Measurements from ENCODE around the gene WDR70.

WDR70 gene

DNA sequence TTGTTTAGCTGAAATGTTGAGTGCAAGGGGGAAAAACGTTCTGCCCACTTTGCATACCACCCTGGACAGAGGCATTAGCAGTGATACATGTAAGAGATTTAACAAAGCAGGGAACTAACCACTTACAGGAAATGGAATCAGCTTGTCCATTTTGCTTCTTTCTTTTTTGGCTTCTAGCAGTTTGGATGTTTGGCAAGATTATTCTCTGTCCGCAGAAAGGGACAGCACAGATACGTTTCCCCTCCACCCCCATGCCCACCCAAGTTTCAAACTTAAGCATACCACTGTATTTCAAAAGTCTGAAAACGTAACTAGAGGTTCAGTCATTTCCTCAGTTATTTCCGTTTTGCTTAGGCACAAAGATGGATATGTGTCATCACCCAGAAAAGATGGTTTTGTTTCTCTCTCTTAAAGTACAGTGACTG, 342.3 kb downstream of the WDR70 start:
- no peak for DNase-seq (ENCODE audit: low read depth, low spot score)

DNA sequence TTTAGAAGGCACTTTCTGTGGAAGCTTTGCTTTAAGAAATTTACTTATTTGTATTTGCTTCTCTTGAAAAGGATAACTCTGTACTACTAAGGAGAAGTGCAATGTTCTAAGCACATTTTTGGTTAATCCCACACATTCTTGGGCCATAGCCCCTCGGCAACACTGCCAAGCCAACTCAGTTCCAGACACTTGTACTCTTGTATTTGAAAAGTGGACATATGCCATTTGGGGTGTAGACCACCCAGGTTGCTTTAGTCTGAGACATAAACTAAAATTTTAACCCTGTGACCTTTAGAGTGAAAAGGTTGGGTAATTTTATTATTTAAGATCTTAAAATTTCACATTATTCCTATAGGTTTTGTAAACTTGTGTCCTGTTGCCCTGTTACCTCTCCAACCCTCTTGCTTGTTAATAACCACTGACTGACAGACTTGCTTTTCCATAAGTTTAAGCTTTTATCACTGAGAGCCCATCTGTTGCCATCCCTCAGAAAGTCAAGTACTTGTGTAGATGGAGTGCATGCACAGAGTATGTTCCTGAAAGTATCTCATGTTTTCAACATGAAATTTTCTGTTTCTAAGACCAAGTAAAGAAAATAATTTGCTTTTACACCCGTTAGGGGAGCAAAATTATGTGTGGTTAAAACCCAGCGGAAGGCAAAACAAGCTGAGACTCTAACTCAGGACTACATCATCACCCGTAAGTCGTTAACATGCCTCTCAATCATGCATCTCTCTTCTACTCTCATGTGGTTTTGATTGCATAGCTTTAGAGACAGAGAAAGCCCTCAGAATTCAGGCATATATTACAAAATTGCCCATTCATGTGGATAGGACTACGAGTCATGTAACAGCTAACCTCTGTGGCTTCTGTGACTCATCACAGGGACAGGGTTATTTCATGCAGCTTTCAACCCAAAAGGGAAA, 343.4 kb downstream of the WDR70 start:
- DNase-seq (ENCODE audit: low read depth, low spot score), result no peak

DNA sequence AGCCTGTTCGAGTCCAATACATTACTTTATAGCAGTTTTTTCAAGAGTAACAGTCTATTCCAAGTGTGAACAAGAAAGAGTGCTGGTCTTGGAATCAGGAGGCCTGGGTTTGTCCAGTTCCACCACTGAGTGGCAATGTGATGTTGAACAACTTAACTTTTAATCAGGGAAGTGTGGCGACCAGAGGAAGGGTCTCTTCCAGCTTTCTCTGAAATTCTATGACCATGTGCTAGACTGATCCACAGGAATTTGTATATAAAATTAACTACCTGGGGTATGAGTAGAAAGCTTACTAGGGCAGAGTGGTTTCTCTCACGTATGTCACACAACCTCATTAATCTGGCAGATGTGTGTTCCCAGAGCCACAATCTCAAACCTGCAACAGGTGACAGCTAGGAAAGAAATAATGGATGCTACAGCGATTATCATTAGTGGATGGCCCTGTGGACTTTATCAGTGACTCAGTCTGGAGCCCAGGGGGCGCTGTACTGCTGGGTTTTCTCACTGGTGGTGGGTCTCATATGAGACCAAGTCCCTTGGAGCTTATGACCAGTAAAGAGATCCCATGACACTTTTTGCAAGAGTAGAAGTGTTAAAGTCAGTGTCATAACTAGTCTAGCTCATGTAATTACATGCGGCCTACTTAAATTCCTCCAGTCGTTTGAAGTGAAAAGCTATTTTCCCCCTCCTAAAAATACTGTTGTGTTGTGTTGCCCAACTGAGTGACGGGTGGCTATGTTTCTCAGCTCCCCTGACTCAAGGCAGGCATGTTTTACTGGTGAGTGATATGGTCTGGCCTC, 344.2 kb downstream of the WDR70 start:
- DNase-seq (ENCODE audit: low read depth, low spot score), result no peak

DNA sequence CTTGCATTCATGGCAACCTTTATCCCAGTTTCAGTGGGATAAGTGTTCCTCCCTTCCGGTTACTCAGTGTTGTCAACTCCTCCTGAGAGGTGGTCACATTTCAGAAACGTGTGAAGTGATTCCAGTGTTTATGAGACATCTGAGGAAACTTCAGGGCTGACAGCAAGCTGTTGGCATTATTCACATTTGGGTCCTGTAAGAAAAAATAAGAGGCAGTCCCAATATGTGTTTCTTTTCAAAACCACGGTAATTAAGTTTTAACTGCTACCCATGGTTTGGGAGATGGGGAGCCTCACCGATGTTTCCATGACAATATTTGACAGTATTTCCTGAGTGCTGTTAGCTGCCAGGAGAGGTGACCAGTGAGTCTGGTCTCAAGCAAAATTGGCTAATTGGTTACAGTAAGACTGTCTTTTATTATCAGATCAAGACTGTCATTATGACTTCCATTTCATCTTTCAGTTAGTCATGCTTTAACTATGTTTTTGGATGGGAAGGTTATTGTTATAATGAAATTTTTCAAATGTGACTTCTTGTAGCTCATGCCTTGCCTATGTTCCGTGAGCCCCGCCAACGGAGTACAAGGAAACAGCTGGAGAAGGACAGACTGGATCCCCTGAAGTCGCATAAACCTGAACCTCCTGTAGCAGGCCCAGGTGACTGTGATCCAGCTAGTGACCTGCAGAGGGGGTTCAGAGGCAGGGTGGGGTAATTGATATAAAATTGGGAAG, 345.4 kb downstream of the WDR70 start:
- no peak for DNase-seq (ENCODE audit: low read depth, low spot score)

DNA sequence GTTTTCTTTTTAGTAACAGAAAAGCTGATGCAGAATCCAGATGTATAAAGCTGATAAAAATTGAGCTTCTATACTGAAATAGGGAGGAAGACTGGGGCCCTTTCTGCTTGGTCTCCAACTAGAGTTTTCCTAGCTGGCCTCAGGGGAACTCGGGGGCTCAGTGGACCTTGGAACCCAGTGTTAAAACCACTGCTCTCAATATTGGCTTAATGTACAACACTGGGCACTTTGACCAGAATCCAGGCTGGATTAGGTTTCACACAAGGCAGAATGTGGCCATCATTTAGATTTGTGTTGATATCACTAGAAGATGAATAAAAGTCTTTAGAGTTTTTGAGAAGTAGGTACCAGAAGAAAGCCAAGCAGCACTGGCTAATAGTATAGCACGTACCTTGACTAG, 346.1 kb downstream of the WDR70 start:
- DNase-seq (ENCODE audit: low read depth, low spot score), result no peak

DNA sequence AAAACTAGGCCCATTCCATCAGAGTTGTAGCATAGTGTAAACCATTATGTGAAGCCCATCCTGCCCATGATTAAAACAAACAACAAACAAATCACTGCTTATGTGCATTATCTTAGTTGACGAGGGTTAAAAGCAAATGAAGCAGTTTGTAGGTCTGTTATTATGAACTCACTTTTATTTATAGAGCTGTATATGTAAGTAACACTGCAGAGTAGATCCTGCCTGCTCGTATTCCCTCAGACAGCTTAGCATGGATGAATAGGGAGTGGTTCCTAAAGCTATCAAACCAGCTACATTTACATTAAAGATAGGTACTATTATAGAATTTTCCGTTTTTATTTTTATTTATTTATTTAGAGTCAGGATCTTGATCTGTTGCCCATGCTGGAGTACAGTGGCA, 348.1 kb downstream of the WDR70 start:
- DNase-seq (ENCODE audit: low read depth, low spot score), result no peak

DNA sequence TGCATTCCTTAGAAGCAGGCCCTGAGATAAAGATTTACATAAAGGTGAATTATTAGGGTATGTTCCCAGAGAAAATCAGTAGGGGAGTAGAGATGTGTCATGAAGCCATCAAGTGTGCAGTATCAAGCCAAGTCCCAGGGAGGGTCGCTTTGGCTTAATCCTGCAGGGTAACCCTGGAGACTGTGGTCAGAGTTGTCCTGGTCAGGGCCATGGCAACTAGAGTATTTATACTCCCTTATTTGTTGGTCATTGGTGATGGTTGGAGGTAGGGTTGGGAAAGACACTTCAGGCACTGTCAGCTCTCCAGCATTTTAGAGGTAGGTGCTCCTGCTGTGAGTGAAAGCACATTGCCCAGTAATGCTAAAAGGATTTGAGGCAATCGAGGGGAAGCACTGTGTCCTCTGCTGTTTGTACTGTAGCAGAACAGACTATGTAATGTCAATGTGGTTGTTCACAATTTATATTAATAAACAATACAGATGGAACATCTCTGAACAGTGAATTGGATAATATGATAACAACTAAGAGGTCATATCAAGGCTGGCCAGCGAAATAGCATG, 351.9 kb downstream of the WDR70 start:
- no peak for DNase-seq (ENCODE audit: low read depth, low spot score)

DNA sequence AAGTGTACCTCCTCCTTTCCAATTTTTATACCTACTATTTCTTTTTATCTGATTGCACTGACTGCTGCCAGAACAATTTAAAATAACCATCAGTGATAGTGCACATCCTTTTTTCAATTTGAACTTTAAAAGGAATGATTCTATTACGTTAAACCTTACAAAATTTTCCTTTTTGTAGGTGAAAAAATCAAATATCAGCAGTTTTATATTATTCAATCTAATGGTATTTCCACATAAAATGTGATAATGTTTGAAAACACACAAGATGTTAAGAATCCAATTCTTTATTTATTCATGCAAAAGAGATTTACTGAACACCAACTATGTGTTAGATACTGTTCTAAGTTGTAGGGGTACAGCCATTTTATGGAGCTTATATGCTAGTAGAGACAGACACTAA, 355.0 kb downstream of the WDR70 start:
- no peak for DNase-seq (ENCODE audit: low read depth, low spot score)

DNA sequence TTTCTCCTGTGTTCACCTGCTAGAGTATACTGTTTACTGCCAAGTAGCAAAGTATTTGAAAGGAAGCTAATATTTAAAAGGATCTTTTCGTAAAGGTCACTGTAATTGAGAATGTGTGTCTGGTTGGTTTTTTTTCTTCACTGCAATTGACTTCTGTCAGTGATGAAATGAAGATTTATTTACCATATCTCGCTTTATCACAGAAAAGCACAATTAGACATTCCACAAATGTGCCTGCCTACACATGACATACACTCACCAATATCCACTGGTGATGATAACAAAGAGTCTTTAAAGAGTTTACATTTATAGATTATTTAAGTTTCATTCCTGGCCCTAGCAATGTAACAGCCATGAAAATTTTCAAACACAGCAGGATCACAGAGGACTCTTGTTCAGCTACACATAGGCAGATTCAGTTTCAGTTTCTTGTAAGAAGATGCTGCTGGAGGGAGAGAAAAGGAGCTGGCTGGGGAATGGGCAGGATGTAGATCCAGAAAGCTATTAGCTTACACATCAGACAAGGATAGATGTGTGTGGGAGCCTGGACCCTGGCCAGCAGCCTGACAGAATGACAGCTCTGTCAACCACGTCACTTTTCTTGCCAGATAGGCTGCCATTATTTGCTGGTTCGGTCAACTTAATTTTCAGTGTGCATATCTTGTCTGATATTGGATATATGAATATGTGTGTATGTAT, 356.7 kb downstream of the WDR70 start:
- no peak for DNase-seq (ENCODE audit: low read depth, low spot score)

DNA sequence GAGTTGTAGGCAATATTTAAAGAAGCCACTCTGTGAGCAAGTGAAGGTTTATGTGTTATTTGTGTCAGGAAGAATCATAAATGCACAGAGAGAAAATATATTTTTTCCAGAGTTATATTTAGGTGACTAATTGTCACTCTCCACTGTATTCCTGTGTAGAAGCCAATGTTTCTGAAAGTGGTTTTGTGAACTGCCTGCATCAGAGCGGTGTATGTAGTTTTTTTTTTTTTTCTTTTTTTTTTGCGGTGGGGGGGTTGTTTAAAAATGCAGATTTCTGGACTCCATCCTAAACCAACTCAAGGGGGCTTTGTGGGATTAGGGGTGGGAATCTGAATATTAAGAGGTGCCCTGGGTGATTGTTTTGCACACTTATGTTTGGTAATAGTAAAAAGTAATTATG, 357.3 kb downstream of the WDR70 start:
- no peak for DNase-seq (ENCODE audit: low read depth, low spot score)

DNA sequence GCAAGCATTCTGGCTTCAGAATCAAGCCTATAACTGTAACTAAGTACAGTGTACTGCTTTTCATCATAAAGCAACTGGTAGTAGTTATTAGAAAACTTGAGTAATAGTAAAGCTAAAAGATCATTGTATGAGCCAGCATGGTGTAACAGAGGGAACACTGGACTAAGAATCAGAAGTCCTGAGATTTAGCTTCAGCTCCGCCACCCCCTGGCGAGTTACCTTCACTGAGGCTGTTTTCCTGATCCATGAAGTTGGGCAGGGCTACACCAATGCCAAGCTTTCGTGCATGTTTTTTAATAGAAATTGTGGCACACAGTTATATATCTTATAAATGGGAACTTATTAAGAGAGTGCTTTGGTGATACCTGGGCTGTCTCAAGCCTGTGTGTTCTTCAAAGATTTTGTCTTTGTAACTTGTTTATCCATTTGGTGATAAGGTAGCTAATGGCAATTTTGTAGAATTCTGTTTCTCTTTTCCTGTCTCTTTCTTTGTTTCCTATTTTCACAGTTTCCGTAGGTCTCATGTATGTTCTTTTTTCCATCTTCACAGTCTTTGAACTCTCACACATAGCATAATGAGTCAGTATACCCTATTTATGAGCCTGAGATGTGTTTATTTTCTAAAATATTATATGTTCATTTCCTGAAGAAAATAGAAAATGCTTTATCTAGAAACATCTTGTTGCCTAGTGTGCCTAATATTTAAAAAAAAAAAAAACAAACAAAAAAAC, 358.4 kb downstream of the WDR70 start:
- DNase-seq (ENCODE audit: low read depth, low spot score), result no peak

DNA sequence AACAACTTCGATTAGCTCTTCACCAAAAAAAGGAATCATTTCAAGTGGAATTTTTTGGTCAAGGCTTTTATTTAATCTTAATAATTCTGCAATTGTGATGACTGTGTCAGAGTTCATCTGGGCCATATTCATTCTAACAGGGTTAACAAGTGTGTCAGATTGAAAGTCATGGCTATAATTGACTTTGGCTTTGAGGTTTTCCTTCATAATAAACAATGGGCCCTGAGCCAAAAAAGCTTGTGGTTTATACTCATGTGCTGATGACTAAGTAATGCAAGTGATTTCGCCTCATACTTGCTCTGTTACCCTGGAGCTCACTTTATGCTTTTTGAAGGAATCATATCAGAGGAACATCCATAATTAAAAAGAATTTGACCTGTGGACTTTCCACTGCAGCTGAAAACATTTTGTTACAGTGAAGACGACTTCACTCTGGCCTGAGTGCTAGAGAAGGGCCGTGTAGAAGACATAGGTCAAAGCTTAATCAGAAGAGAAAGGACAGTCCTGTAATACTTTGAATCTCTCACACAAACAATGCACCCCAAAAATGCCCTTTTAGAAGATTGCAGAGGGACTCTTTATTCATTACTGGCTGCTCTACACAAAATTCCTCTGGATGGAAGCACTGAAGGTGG, 359.1 kb downstream of the WDR70 start:
- no peak for DNase-seq (ENCODE audit: low read depth, low spot score)

DNA sequence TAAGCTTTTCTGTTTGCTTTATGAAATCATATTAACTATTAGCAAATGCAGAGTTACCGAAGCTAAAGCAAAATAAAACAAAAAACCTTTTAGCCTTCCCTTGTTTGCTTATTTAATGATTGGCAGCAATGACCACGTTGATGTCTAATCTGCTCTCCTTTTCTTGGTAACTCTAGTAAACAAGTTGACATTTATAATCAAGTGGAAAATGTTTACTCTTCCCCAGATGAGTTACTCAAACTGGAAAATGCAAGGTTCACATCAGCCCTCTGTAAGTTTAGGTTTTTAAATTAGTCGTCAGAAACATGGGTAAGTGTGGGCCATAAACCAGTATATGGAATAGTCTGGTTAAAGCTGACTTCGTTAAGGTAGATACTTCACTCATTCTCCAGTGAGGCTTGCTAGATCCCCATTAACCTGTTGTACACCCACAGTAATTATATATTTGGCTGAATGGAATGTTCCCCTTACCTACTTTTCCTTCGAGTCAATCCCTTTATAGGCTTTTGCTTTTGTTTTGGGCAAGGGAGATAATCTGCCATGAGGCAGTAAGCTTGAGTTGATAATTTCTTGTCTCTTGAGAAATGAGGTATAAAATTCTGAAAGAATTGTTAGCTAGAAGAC, 359.9 kb downstream of the WDR70 start:
- no peak for DNase-seq (ENCODE audit: low read depth, low spot score)

DNA sequence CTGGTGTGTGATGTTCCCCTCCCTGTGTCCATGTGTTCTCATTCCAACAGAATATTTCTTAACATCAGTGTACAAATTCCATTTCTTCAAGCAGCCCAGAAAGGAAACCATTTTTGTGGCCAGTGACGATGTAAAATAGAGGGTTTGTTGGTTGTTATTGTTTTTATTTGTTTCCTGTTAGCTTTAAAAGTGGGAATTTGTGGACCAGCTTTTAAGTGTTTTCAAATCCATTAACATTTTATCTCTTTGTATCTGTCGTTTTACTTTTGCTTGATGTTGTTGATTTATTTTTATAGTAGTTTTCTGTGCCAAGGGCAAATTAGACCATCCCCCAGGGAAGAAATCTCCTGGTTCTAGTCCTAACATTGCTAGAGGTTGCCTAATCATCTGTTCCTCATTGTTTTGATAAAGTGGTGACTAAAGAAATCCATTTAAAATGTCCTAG, 360.7 kb downstream of the WDR70 start:
- DNase-seq (ENCODE audit: low read depth, low spot score), result no peak

DNA sequence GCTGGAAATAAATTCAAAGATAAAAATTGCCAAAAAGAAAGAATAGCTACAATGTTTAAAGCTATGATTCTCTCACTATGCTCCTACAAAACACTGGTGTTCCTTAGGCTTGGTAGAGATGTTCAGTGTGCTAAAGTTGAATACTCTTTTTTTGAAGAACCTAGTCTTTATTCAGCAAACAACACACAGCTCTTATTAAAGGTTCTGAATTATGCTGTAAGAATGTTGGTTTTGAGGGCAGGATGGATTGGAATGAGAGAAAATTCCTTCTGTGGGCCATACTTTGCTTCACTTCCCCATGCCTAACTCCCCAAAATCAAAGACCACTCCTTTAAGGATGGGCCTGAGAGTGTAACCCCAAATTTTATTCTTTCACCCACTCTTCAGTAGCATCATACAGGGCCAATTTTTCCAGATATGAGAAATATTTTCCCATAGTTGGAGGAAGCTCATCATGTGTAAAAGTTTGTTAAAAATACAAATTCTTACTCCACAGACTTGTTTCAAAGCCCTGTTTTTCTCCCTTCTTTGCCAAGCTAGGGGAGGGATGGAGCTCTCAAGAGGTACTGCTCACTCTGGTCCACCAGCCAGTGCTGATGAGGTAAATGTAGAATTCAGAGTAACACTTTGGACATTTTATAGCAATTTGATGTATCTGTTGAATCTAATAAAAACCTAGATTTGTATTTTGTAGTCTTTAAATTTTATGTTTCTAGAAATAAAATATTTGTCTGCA, 361.4 kb downstream of the WDR70 start:
- DNase-seq (ENCODE audit: low read depth, low spot score), result no peak

DNA sequence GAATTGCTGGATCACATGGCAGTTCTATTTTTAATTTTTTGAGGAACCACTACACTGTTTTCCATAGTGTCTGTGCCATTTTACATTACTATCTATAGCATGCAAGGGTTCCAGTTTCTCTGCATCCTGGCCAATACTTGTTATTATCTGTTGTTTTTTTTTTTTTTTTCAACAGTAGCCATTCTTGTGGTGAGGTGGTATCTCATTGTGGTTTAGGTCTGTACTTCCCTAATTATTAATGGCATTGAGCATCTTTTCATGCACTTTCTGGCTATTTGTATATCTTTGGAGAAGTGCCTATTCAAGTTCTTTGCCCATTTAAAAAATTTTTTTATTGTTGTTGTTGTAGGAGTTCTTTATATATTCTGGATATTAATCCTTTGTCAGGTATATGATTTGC, 363.0 kb downstream of the WDR70 start:
- DNase-seq (ENCODE audit: low read depth, low spot score), result no peak

DNA sequence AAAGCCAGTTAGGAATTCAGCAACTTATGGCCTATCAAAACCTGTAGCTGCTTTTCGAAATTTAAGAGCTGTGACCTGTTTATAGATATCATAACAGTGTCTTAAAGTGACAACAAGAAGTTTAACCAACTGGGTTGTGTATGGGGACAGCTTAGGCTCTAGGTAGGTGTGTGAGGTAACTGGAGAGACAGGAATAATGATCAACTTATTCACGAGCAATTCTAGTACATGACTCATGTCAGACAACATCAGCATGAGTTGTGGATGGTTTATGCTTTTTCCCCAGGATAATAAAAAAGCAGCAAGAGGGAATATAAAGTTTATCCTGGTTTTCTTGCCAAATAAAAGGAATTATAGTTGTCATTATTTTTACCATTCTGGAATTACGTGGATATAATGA, 372.1 kb downstream of the WDR70 start:
- no peak for DNase-seq (ENCODE audit: low read depth, low spot score)

DNA sequence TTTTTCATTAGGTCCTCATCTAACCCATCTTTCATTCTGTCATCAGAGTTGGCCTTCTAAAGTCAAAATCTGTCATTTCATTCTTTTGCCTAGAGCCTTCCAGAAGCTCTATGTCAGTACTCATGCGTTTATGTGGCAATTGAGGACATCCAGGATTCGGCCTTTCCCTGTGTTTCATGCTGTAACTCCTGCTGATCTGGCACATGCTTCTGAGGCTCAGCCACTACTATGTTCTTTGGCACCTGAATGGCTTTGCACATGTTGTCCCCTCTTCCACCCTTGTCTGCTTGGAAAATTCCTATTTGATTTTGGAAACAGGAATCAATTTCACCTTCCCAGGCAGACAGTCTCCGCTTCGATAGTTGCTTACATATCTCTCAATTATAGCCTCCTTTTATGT, 375.9 kb downstream of the WDR70 start:
- no peak for DNase-seq (ENCODE audit: low read depth, low spot score)

DNA sequence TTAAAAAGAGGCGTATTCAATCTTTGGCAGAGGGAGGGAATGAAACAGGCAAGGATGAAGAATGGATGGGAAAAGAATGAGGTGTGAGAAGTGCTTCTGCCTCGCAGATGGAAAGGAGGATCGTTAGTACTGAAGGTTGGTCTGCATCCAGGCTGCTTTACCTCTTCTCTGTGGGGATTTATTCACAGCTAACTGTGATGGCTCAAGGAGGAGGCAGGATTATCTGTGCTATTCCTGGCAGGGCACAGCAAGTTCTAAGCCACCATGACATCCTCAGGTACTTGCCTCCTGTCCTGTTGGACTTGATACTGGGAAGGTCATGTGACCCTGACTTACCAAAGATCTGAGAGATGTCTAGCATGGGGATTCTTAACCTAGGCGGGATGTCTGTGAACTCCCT, 376.5 kb downstream of the WDR70 start:
- no peak for DNase-seq (ENCODE audit: low read depth, low spot score)
